H1 (cell line): Measurements from ENCODE around the gene TOB1. TPM values are rescaled to one million over a fixed set of nuclear protein-coding genes. Genes with fewer than 3 reads are reported as not detected.

Experiments used
- CHD7 ChIP-seq: fragments of 300-600 bp; sonication (generic); IDR thresholded peaks from 2 replicates; pipeline ENCODE4 v1.7.1; 2012; ENCODE audit warnings: low read length, moderate library complexity, mild to moderate bottlenecking, inconsistent platforms; ENCODE audit not compliant: insufficient replicate concordance
- CTBP2 ChIP-seq: IDR thresholded peaks from 2 replicates; pipeline ENCODE4 v1.7.0; 2011; ENCODE audit warnings: borderline replicate concordance, mild to moderate bottlenecking, moderate library complexity, mixed read lengths, low read length; ENCODE audit not compliant: insufficient read depth, insufficient read length
- E2F6 ChIP-seq: IDR thresholded peaks from 2 replicates; pipeline ENCODE4 v1.6.1; 2012; ENCODE audit warnings: inconsistent platforms
- GTF2F1 ChIP-seq: IDR thresholded peaks from 2 replicates; pipeline ENCODE4 v1.6.1; 2012; ENCODE audit warnings: low read depth, low read length, improper control_type of control experiment, borderline replicate concordance
- JUND ChIP-seq: IDR thresholded peaks from 2 replicates; pipeline ENCODE4 v1.6.1; 2011; ENCODE audit warnings: mild to moderate bottlenecking, improper control_type of control experiment, low read length
- KDM1A ChIP-seq: fragments of 200-600, 300-600 bp; sonication (generic); IDR thresholded peaks from 2 replicates; pipeline ENCODE4 v1.7.1; 2016; ENCODE audit warnings: mild to moderate bottlenecking, low read length, borderline replicate concordance
- KDM4A ChIP-seq: IDR thresholded peaks from one replicate; pipeline ENCODE4 v1.7.1; 2012; ENCODE audit warnings: low read depth, mild to moderate bottlenecking, moderate library complexity, low read length, inconsistent platforms; ENCODE audit not compliant: severe bottlenecking
- NRF1 ChIP-seq: IDR thresholded peaks from 2 replicates; pipeline ENCODE4 v1.6.1; 2011; ENCODE audit warnings: mild to moderate bottlenecking, low read depth, low read length, improper control_type of control experiment
- SAP30 ChIP-seq: fragments of 300-600 bp; sonication (generic); IDR thresholded peaks from 2 replicates; pipeline ENCODE4 v1.7.1; 2012; ENCODE audit warnings: low read length, moderate library complexity, mild to moderate bottlenecking, inconsistent platforms; ENCODE audit not compliant: insufficient read depth, insufficient replicate concordance
- ZNF274 ChIP-seq: IDR thresholded peaks from 2 replicates; pipeline ENCODE4 v1.7.0; 2012; ENCODE audit warnings: low read length, borderline replicate concordance; ENCODE audit errors: extremely low read depth
- polyA plus RNA-seq, 7 experiments: library from polyadenylated mRNA; depleted of rRNA in 3 of 7; stranded (reverse) in 5 of 7; unstranded in 2 of 7; fragments of >200 nt in 5 of 7; fragments of 200-250 nt in 2 of 7; gene quantifications; 1 replicate in 5 of 7; 2 replicates in 1 of 7; 4 replicates in 1 of 7; pipeline versions ENCODE4 v1.2.1 to v1.2.3, GENCODE V29; 2011 to 2013; ENCODE audit warnings: missing spikeins in 2 of 7, mixed read lengths in 2 of 7
- total RNA-seq: library from RNA; stranded (reverse); fragmentation: NEBNext Ultra II Directional; extraction: Animal tissue kit (Norgen Biotek cat#: 25700); gene quantifications from 2 replicates; pipeline ENCODE4 v1.2.1, GENCODE V29; 2021

The TOB1 gene
- total and polyA plus RNA-seq, 2 of the 8 experiments (the other 6 are each of a cell fraction or from before 2014, with no cell fraction given) = 14.4 to 20.8 TPM

- TF ChIP-seq CHD7 (no peak), CTBP2 (no peak), NRF1 (no peak), GTF2F1 (no peak), JUND (no peak), KDM4A (no peak), E2F6 (no peak), SAP30 (no peak), KDM1A (no peak), ZNF274 (no peak)
Observed at GRCh38 chr17:50832864-50833381, 33.2 kb downstream of the TOB1 start (continued).
